H1 (cell line): ENCODE data around the gene GABBR1. TPM values are rescaled to one million over a fixed set of nuclear protein-coding genes. Genes with fewer than 3 reads are reported as not detected.

ENCODE experiments used
- CTCF ChIA-PET: fragments of 300-600 bp; sonication (Branson Sonifier 250); formaldehyde crosslinking; loops from one replicate; lab custom pipeline; 2021; ENCODE audit not compliant: partially characterized antibody; lab: Charles Lee
- POLR2A ChIA-PET: fragments of 300-600 bp; sonication (Branson Sonifier 250); formaldehyde crosslinking; loops from one replicate; lab custom pipeline; 2021; ENCODE audit warnings: inconsistent platforms; ENCODE audit not compliant: partially characterized antibody; lab: Charles Lee
- DNase-seq, 2 experiments: peaks; one replicate each; pipeline versions ENCODE4 v3.0.0 to v3.0.0-alpha.2; 2010 to 2022; ENCODE audit warnings: low spot score in 2 of 2, low read depth in 1 of 2, mixed read lengths in 1 of 2
- FAIRE-seq: peaks from 2 replicates; lab custom pipeline; 2011; peaks lifted over from hg19 to GRCh38; lab: Jason Lieb, UNC
- H2AFZ ChIP-seq: 2 replicates; pipeline ENCODE4 v1.8.1; 2012; ENCODE audit warnings: low read length, inconsistent platforms
- H2AK5ac ChIP-seq: 2 replicates; pipeline ENCODE4 v1.6.1; 2013; ENCODE audit warnings: low read depth, low read length
- H2BK120ac ChIP-seq: replicated peaks from 2 replicates; pipeline ENCODE3; 2013; ENCODE audit warnings: low read depth, low read length, inconsistent platforms
- H2BK12ac ChIP-seq: 2 replicates; pipeline ENCODE4 v1.6.1; 2013; ENCODE audit warnings: low read depth, low read length
- H2BK15ac ChIP-seq: 2 replicates; pipeline ENCODE4 v1.6.1; 2013; ENCODE audit warnings: low read length
- H2BK20ac ChIP-seq: 2 replicates; pipeline ENCODE4 v1.6.1; 2013; ENCODE audit warnings: low read length
- H2BK5ac ChIP-seq: 2 replicates; pipeline ENCODE4 v1.6.1; 2013; ENCODE audit warnings: low read depth, low read length
- H3K14ac ChIP-seq: 2 replicates; pipeline ENCODE4 v1.6.1; 2013; ENCODE audit warnings: inconsistent platforms; ENCODE audit not compliant: insufficient read length
- H3K18ac ChIP-seq: 2 replicates; pipeline ENCODE4 v1.6.1; 2013; ENCODE audit warnings: low read length; ENCODE audit errors: extremely low read depth
- H3K23ac ChIP-seq: 2 replicates; pipeline ENCODE4 v1.6.1; 2013; ENCODE audit warnings: inconsistent platforms; ENCODE audit not compliant: insufficient read length
- H3K23me2 ChIP-seq: 2 replicates; pipeline ENCODE4 v1.6.1; 2013; ENCODE audit warnings: low read depth, low read length
- H3K27ac ChIP-seq: 2 replicates; pipeline ENCODE4 v1.6.1; 2011; ENCODE audit warnings: low read depth, low read length, inconsistent platforms
- H3K27me3 ChIP-seq, 4 experiments: replicated peaks in 1 of 4; 1 replicate in 1 of 4; 2 replicates in 3 of 4; pipeline versions ENCODE4 v1.6.1 to v1.8.1; 2011 to 2013; ENCODE audit warnings: low read length in 3 of 4, mild to moderate bottlenecking in 3 of 4, inconsistent platforms in 2 of 4, mixed read lengths in 2 of 4, moderate library complexity in 1 of 4; ENCODE audit not compliant: control insufficient read depth in 3 of 4, insufficient read depth in 3 of 4; ENCODE audit errors: extremely low read depth in 1 of 4
- H3K36me3 ChIP-seq, 4 experiments: 2 replicates each; pipeline versions ENCODE4 v1.6.1 to v1.8.1; 2011 to 2013; ENCODE audit warnings: mild to moderate bottlenecking in 4 of 4, low read length in 3 of 4, moderate library complexity in 2 of 4, control low read depth in 1 of 4, inconsistent platforms in 1 of 4; ENCODE audit not compliant: insufficient read depth in 4 of 4, control insufficient read depth in 2 of 4
- H3K4ac ChIP-seq: replicated peaks from 2 replicates; pipeline ENCODE3; 2013; ENCODE audit warnings: low read length, low read depth, mixed read lengths, inconsistent platforms; ENCODE audit not compliant: insufficient read length
- H3K4me1 ChIP-seq, 4 experiments: replicated peaks in 1 of 4; 1 replicate in 1 of 4; 2 replicates in 3 of 4; pipeline versions ENCODE4 v1.6.1 to v1.8.1; 2011 to 2013; ENCODE audit warnings: low read length in 3 of 4, inconsistent platforms in 2 of 4, mixed read lengths in 1 of 4; ENCODE audit not compliant: insufficient read depth in 4 of 4, control insufficient read depth in 3 of 4
- H3K4me2 ChIP-seq, 2 experiments: 2 replicates each; pipeline versions ENCODE4 v1.6.1 to v1.8.1; 2011 to 2013; ENCODE audit warnings: low read depth in 2 of 2, low read length in 2 of 2, control low read depth in 1 of 2, inconsistent platforms in 1 of 2, mild to moderate bottlenecking in 1 of 2; ENCODE audit not compliant: insufficient read depth in 1 of 2
- H3K4me3 ChIP-seq, 4 experiments: fragments of 200-600, 300-600 bp in 1 of 4; sonication (generic), shearing (Covaris generic), sonication (Bioruptor Twin) in 1 of 4; 2 replicates each; pipeline versions ENCODE4 v1.5.1 to v1.8.1; 2011 to 2016; ENCODE audit warnings: low read length in 4 of 4, low read depth in 3 of 4, control low read depth in 2 of 4, inconsistent platforms in 2 of 4, mild to moderate bottlenecking in 2 of 4, mixed read lengths in 1 of 4, moderate library complexity in 1 of 4; ENCODE audit not compliant: insufficient read depth in 2 of 4; ENCODE audit errors: extremely low read depth in 1 of 4
- H3K56ac ChIP-seq: replicated peaks from 2 replicates; pipeline ENCODE3; 2013; ENCODE audit warnings: low read depth, mild to moderate bottlenecking, mixed read lengths, low read length, inconsistent platforms; ENCODE audit not compliant: insufficient read length
- H3K79me1 ChIP-seq: 2 replicates; pipeline ENCODE4 v1.6.1; 2013; ENCODE audit warnings: low read depth, low read length, control low read depth
- H3K79me2 ChIP-seq, 2 experiments: 2 replicates each; pipeline versions ENCODE4 v1.6.1 to v1.8.1; 2012 to 2013; ENCODE audit warnings: low read length in 2 of 2, mild to moderate bottlenecking in 2 of 2, inconsistent platforms in 1 of 2; ENCODE audit not compliant: insufficient read depth in 2 of 2, control insufficient read depth in 1 of 2
- H3K9ac ChIP-seq, 4 experiments: replicated peaks in 1 of 4; 1 replicate in 1 of 4; 2 replicates in 3 of 4; pipeline versions ENCODE4 v1.6.1 to v1.8.1; 2011 to 2013; ENCODE audit warnings: low read depth in 3 of 4, low read length in 3 of 4, control low read depth in 2 of 4, mild to moderate bottlenecking in 2 of 4, moderate library complexity in 2 of 4, inconsistent platforms in 1 of 4; ENCODE audit errors: extremely low read depth in 1 of 4
- H3K9me3 ChIP-seq, 2 experiments: 2 replicates each; pipeline versions ENCODE4 v1.6.1 to v1.8.1; 2012 to 2013; ENCODE audit warnings: mild to moderate bottlenecking in 2 of 2, moderate library complexity in 2 of 2, control low read depth in 1 of 2, inconsistent platforms in 1 of 2, low read depth in 1 of 2, low read length in 1 of 2, mixed read lengths in 1 of 2; ENCODE audit not compliant: insufficient read depth in 2 of 2
- H4K20me1 ChIP-seq, 2 experiments: replicated peaks in 1 of 2; 2 replicates each; pipeline versions ENCODE3 to v1.8.1; 2011 to 2013; ENCODE audit warnings: inconsistent platforms in 2 of 2, low read length in 2 of 2, mild to moderate bottlenecking in 1 of 2; ENCODE audit not compliant: insufficient read depth in 2 of 2, control insufficient read depth in 1 of 2
- H4K5ac ChIP-seq: 2 replicates; pipeline ENCODE4 v1.6.1; 2013; ENCODE audit warnings: low read length, low read depth, mixed read lengths, inconsistent platforms; ENCODE audit not compliant: insufficient read length
- H4K8ac ChIP-seq: 2 replicates; pipeline ENCODE4 v1.8.0; 2013; ENCODE audit warnings: mild to moderate bottlenecking, moderate library complexity, low read length, inconsistent platforms; ENCODE audit not compliant: insufficient read depth; ENCODE audit errors: extremely low read depth
- H4K91ac ChIP-seq: replicated peaks from 2 replicates; pipeline ENCODE3; 2013; ENCODE audit warnings: low read length, mixed read lengths, inconsistent platforms; ENCODE audit not compliant: insufficient read length
- CHD2 ChIP-seq: IDR thresholded peaks from 2 replicates; pipeline ENCODE4 v1.6.1; 2012; ENCODE audit warnings: low read length, improper control_type of control experiment
- GTF2F1 ChIP-seq: IDR thresholded peaks from 2 replicates; pipeline ENCODE4 v1.6.1; 2012; ENCODE audit warnings: low read depth, low read length, improper control_type of control experiment, borderline replicate concordance
- HDAC2 ChIP-seq, 2 experiments: fragments of 300-600 bp in 1 of 2; sonication (generic) in 1 of 2; IDR thresholded peaks; 2 replicates each; pipeline ENCODE4 v1.6.1; 2011 to 2012; ENCODE audit warnings: low read depth in 2 of 2, low read length in 2 of 2, mild to moderate bottlenecking in 2 of 2, moderate library complexity in 2 of 2, borderline replicate concordance in 1 of 2, inconsistent platforms in 1 of 2
- JUN ChIP-seq: IDR thresholded peaks from 2 replicates; pipeline ENCODE4 v1.6.1; 2011; ENCODE audit warnings: low read depth, mild to moderate bottlenecking, improper control_type of control experiment, low read length
- KDM1A ChIP-seq: fragments of 200-600, 300-600 bp; sonication (generic); IDR thresholded peaks from 2 replicates; pipeline ENCODE4 v1.7.1; 2016; ENCODE audit warnings: mild to moderate bottlenecking, low read length, borderline replicate concordance
- MAFK ChIP-seq: IDR thresholded peaks from 2 replicates; pipeline ENCODE4 v1.6.1; 2012; ENCODE audit warnings: low read depth, mild to moderate bottlenecking, improper control_type of control experiment, low read length
- SP2 ChIP-seq: IDR thresholded peaks from 2 replicates; pipeline ENCODE4 v1.6.1; 2012; ENCODE audit warnings: mild to moderate bottlenecking, low read length, inconsistent platforms
- SP4 ChIP-seq: IDR thresholded peaks from 2 replicates; pipeline ENCODE4 v1.6.1; 2012; ENCODE audit warnings: low read length, inconsistent platforms
- SUZ12 ChIP-seq: fragments of 200-600 bp; sonication (generic); IDR thresholded peaks from 2 replicates; pipeline ENCODE4 v1.6.1; 2012; ENCODE audit warnings: mild to moderate bottlenecking, inconsistent platforms, low read length, moderate library complexity, mixed read lengths
- TAF7 ChIP-seq: optimal IDR thresholded peaks from 2 replicates; pipeline ENCODE3; 2011; ENCODE audit warnings: low read depth, mild to moderate bottlenecking, inconsistent platforms, low read length, moderate library complexity, borderline replicate concordance
- WGBS, 2 experiments: shearing (Covaris generic) in 1 of 2; methylation state at CpG; one replicate each; pipeline versions ENCODE4 v1.1.6 to v1.1.7; 2013 to 2015; ENCODE audit warnings: low lambda C conversion rate in 2 of 2, mixed read lengths in 2 of 2, inconsistent platforms in 1 of 2, low coverage in 1 of 2, missing lambda C conversion rate in 1 of 2; ENCODE audit not compliant: insufficient replicate concordance in 2 of 2, insufficient coverage in 1 of 2, insufficient read length in 1 of 2; ENCODE audit errors: extremely low coverage in 1 of 2, missing lambda C conversion rate in 1 of 2; 5-methylcytosine and 5-hydroxymethylcytosine counted together
- polyA plus RNA-seq, 7 experiments: library from polyadenylated mRNA; depleted of rRNA in 3 of 7; stranded (reverse) in 5 of 7; unstranded in 2 of 7; fragments of >200 nt in 5 of 7; fragments of 200-250 nt in 2 of 7; gene quantifications; 1 replicate in 5 of 7; 2 replicates in 1 of 7; 4 replicates in 1 of 7; pipeline versions ENCODE4 v1.2.1 to v1.2.3, GENCODE V29; 2011 to 2013; ENCODE audit warnings: missing spikeins in 2 of 7, mixed read lengths in 2 of 7
- total RNA-seq: library from RNA; stranded (reverse); fragmentation: NEBNext Ultra II Directional; extraction: Animal tissue kit (Norgen Biotek cat#: 25700); gene quantifications from 2 replicates; pipeline ENCODE4 v1.2.1, GENCODE V29; 2021

GABBR1 gene
- total and polyA plus RNA-seq, 2 of the 8 experiments (the other 6 are each of a cell fraction or from before 2014, with no cell fraction given), result 75.9 to 78.3 TPM

GRCh38 chr6:29663300-29664042 is 30.5 kb upstream of the GABBR1 start:
- POLR2A ChIA-PET, result interaction anchor here (4.0 to 8.4 kb wide), 2 partner anchors 12 to 13 kb away, joined by 20 to 78 read pairs; no protein-coding TSS in a partner anchor
- Histone ChIP-seq H2BK12ac (peak overlapping the region; percentile 97), H3K79me1 (no peaks in the 10 kb centered on the region), H2AK5ac (peak overlapping the region; percentile 68; the same call in 1 of the 2 replicates), H2BK20ac (peak overlapping the region; percentile 94; the same call in 1 of the 2 replicates), H3K14ac (no peak overlapping the region), H4K5ac (peak overlapping the region; percentile 79), H3K18ac (peak overlapping the region; percentile 55), H4K91ac (peak overlapping the region; percentile 88), H3K9me3 (no peaks in the 10 kb centered on the region), H3K56ac (no peak overlapping the region), H3K4me2 (no peak overlapping the region; a peak in 1 of 4 replicates), H2BK120ac (peak overlapping the region; percentile 92), H3K36me3 (no peaks in the 10 kb centered on the region), H3K4me3 (no peak overlapping the region), H3K4ac (peak overlapping the region; percentile 64), H3K79me2 (no peaks in the 10 kb centered on the region), H3K23me2 (no peaks in the 10 kb centered on the region), H2BK15ac (no peak overlapping the region), H4K20me1 (no peaks in the 10 kb centered on the region), H2AFZ (peak overlapping the region; percentile 3; the same call in 1 of the 2 replicates), H3K4me1 (peaks cover 7 to 33% (median 26%) of the 10 kb centered on the region in 4 experiments; a peak in 6 of 7 replicates), H3K23ac (no peak overlapping the region), H3K9ac (no peak overlapping the region), H3K27ac (no peak overlapping the region; the same call in 1 of the 2 replicates), H4K8ac (no peak overlapping the region), H3K27me3 (no peaks in the 10 kb centered on the region), H2BK5ac (peak overlapping the region; percentile 57; the same call in 1 of the 2 replicates)
- no peak for DNase-seq
- no peak for FAIRE-seq
- CTCF ChIA-PET, result interaction anchor here (0.8 to 24.4 kb wide), 6 partner anchors 10 to 347 kb away, joined by 3 to 658 read pairs (median 256); partner anchors contain the start of genes GABBR1 and ZFP57
- TF ChIP-seq MAFK (no peak), SP4 (no peak), SP2 (no peak), CHD2 (no peak), JUN (no peak), GTF2F1 (no peak), KDM1A (no peak), SUZ12 (no peak), HDAC2 (IDR thresholded peaks at IDR 0.05; ENCODE audit: borderline replicate concordance in 1 of 2, low read depth in 2 of 2, low read length in 2 of 2) (no peak), TAF7 (no peak)
- WGBS, 2 experiments, result 72% methylated on average over 5 of the region's 5 CpGs; no CpG with 5 or more reads in 1 of the 2 experiments
